HPDE6-E6E7 (cell line): ENCODE measurements around the gene THEM4.
"Not testable (repeated sequence)": the region's sequence is repeated elsewhere in the genome, so short reads cannot be mapped to it uniquely, and the experiment has no call there.

ENCODE experiments used
- DNase-seq: peaks from one replicate; pipeline ENCODE4 v3.0.0; 2011; ENCODE audit warnings: missing footprints; ENCODE audit errors: extremely low spot score

THEM4 gene

DNA sequence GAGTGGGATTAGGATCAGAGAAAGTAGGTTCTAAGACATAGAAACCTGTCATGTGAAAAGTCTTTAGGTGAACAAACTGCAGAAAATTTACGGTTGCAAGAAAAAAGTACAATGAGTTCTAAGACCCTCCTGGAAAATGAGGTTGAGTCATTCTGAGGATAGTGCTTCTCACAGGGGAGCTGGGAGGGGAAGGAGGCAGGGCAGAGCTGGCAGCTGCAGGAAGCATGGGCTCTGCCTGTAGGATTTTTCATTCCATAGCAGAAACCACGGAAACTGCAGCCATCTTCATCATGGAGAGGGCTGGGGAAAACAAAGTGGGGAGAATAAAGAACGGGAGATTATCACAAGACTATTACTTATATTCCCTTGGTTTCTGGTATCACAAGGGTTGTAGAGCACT lies 25.8 kb upstream of the THEM4 start:
- no peak for DNase-seq

DNA sequence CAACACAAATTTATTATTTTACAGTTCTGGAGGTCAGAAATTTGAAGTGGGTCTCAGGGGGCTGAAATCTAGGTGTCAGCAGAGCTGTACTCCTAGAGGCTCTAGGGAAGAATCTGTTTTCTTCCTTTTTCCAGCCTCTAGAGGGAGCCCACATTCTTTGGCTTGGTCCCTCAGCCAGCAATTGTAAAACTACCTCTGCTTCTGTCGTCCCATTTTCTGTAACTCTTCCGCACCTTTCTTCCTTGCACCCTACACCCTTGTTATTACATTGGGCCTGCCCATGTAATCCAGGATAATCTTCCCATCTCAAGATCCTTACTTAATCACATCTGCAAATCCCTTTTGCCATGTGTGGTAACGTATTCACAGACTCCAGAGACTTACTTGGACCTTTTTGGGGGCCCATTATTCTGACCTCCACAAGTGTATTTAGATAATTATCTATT lies 24.8 kb upstream of the THEM4 start:
- peak; percentile 41 for DNase-seq

DNA sequence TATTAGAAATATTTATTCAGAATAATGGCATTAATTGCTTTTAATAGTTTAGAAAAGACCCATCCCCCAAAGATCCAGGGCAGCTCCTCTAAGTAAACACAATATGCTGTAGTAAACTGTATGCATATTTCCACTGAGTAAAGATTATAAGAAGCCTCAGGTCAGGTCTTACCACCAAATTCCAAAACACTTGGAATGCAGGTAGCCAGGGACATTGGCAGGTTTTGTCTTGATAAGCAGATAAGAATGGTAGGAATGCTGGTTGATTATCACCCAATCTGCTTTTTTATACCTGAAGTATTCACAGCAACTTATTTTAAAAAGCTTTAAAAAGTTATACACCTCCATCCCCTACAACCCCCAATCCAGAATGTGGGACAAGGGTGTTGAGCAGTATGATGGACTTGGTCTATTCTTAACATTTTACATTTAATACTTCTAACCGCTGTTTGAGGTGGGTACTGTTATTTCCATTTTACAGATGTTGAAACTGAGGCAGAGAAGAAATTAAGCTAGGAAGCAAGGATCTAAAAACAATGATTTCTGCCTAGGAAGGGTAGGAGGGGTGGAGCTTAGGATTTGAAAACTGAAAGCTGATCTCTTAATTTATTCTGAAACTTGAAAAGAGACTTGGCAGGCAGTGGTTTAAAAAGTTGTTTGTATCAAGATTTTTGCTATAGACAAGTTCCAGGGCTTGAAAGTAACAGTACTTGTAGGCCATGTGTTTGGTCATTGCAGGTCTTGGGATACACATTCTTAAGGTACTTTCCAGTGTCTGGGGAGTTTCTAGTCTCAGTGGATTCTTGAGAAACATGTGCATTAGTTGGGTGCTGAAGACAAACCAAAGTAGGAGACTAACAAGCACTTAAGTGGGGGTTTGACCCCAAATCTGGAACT lies 15.6 kb upstream of the THEM4 start:
- DNase-seq = no peak

DNA sequence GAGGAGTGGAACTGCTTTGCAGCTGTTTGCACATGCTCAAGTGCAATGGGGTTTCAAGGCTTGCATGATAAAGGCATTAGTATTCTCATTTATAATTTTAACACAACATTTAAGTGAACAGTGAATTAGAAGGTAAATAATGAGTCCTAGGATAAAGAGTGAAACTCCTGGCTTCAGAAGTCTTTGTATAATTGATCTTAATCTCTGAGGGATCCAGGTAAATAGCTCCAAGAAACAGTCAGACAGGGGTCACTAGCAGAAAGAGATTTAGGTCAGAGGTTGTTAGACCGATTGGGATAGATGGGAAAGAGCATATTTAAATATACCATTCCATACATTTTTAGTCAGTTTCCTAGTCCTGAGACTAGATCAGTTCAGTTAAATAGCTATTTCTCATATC lies 14.1 kb upstream of the THEM4 start:
- DNase-seq = no peak

DNA sequence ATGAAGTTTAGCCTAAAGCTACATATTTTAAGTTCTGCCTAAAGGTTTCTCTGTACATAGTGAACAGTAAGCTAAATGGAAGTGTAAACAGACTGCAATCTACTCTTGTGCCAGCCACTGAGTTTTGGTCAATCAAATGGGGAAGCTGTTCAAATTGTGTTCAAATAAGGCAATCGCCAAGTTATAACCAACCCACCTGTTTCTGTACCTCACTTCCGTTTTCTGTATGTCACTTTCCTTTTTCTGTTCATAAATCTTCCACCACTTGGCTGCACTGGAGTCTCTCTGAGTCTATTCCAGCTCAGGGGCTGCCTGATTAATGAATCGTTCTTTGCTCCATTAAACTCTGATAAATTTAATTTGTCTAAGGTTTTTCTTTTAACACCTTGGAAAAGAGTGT lies 10.8 kb upstream of the THEM4 start:
- DNase-seq = no peak

DNA sequence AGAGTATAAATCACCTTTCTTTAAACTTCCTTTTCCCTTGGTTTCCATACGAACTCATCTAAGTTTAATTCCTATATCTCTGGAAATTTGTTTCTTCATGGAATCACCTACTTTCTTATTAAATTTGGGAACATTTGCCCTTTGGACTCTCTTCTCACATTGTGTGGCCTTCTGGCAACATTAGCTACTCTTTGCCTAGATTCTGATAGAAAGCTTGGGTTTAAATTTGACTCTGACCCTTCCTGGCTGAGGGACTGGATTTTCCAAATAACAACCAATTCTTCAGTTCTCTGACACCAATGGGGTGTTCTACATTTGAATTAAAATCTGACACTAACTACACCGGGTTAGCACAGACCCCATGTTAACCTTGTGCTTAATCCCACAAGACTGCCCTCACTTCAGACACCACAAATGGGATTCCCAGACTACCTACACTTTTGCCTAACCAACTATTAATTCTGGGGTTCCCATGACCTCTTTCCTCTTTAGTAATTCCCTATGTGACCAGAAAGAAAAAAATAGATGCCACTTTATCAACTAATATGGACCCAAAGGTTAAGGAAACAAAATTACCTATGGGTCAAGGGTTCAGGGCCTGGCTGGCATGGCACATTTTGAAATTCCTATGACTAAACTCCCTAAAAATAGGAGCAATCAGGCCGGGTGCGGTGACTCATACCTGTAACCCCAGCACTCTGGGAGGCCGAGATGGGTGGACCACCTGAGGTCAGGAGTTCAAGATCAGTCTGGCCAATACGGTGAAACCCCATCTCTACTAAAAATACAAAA lies 9.7 kb upstream of the THEM4 start:
- no peak for DNase-seq

DNA sequence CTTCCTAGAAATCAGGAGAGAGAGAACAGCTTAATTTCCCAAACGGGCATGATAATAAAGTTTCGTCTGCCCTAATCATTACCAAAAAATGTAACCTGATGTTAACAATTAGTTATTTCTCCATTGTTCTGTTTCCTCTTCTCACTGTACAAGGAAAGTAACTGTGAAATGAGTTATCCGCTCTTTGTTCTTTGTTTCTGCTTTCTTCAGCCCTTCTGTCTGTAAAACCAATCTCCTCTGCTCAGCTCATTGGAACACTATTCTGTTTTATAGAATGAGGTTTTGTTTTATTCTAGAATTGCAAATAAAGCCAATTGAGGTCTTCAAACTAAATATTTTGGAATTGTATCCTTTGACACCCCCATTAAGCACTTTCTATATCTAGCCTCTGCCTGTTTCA lies 8.8 kb upstream of the THEM4 start:
- DNase-seq = no peak

DNA sequence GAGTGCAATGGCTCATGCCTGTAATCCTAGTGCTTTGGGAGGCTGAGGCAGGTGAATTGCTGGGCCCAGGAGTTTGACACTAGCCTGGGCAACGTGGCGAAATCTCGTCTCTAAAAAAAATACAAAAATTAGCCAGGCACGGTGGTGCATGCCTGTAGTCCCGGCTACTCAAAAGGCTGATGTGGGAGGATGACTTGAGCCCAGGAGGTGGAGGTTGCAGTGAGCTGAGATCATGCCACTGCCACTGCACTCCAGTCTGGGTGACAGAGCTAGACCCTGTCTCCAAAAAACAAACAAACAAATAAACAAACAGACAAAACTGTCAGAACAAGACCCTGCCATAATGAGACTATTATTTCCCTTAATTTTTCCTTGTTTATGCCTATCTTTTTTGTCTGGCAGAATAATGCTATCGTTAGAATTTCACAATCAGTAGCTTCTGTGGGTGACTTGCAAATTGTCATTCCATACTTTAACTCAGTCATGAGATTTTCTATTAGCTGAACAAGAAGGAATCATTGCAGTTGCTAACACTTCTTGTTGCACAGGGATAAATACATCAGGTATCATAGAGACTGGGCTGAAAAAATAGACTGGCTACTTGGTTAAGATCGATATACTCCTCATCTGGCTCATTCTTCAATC lies 7.5 kb upstream of the THEM4 start:
- DNase-seq = no peak

DNA sequence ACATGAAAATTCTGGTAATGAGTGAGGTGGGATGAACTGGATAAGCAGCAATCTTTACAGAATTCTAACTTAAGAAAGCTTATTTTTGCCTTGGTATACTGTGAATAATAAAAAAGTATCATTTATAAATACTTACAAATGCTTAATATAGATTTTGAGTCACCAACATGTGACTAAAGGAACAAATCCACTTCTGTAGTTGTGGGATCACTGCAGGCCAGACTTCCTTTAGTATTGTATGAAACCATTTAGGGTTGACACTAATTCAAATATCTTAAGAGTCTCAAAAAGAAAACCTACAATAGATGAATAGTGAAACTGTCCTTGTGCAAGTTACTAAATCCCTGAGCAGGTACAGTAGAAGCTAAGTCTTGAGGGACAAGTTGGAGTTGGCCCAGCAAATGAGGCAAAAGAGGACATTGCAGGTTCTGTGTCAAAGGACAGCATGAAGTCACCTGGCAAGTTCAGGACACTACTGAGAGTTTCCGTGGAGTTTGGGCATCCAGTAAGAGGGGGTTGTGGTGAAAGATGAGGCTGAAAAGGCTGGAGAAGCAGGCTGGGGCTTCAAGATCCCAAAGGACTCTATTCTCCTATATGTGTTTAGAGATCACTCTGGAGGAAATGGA lies 5.9 kb upstream of the THEM4 start:
- no peak for DNase-seq

DNA sequence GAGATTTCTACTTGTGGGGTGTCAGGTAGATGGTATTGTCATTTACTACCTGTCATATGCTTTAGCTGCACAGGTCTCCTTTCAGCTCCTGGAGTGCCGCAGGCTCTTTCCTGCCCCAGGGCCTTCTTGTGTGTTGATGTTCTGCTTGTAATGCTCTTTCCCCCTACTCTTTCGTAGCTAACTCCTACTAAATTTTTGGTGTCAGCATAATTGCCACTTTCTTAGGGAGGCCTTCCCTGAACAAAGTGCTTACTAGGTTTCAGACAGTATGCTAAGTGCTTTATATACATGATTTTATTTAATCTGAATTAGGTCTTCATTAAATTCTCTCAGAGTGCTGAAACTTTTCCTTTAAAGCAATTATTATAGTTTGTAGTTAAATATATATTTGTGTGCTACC lies 4.8 kb upstream of the THEM4 start:
- no peak for DNase-seq

DNA sequence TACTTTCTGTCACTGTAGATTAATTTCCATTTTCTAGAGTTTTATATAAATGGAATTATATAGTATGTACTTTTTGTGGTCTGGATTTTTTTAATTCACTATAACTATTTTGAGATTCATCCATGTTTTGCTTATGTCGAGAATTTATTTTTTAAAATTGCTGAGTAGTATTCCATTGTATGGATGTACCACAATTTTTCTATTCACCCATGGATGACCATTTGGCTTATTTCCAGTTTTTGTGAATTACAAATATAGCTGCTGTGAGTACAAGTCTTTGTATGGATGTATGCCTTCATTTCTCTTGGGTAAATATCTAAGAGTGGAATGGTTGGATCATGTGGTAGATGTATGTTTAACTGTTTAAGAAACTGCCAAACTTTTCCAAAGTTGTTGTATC lies 3.7 kb upstream of the THEM4 start:
- DNase-seq = no peak

DNA sequence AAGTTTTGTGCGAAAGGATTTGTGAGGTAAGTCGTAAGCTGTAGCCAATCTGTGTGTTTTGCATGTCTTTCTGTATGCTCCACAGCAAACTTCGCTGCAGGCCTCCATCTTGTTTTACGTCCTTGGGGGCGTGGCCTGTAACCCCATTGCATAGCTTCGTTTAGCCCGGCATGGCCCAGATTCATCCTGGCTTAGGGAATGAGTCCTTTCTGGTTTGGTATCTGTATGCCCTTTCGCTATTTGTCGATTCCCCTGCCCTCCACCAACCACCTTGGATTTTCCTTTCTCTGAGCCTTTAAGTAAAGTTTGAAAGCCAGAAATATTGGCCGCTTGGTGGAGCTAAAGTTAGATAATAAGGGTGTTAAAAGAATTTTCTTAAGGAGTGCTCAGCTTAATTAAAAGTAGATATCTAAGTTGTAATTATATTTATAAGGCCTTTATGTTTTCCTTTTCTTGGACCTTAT lies 1.1 kb downstream of the THEM4 start:
- no peak for DNase-seq

DNA sequence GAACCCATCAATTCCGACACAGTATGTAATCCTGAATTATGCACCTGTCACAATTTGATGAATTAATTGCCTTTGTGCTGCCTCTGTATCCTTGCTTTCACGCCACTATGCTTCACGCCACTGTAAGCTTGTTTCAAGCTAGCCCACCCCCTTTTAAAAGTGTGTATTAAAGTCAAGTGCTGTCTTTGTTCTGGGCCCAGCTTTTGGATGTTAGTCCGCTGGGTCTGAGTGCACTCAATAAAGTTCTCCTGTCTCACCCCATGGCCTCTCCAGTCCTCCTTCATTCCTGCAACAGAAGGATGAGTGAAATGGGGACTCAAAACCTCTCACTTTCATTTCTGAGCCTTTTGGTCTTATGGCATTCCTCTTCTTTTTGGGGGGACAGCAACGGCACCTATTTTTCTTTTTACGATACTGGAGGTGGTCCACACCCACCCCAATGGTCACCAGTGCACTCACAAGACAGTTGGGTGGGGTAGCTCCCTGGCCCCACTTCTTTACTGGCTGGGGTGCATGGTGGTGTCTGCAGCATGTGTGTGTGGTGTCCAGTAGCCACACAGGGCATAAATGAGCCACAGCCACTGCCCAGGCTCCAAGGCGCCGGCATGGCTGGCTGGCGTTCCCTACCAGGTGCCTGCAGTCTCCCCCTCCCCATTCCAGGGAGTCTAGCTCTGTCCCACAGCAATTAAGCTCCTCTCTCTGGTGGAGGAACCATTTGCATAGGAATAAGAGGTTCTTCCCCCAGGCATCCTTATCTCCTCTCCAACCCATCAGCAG lies 1.8 kb downstream of the THEM4 start:
- DNase-seq = no peak

DNA sequence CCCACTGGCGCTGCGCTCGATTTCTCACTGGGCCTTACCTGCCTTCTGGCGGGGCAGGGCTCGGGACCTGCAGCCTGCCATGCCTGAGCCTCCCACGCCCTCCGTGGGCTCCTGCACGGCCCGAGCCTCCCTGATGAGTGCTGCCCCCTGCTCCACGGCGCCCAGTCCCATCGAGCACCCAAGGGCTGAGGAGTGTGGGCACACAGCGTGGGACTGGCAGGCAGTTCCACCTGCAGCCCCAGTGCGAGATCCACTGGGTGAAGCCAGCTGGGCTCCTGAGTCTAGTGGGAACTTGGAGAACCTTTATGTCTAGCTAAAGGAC lies 3.0 kb downstream of the THEM4 start:
- not testable (repeated sequence) for DNase-seq

DNA sequence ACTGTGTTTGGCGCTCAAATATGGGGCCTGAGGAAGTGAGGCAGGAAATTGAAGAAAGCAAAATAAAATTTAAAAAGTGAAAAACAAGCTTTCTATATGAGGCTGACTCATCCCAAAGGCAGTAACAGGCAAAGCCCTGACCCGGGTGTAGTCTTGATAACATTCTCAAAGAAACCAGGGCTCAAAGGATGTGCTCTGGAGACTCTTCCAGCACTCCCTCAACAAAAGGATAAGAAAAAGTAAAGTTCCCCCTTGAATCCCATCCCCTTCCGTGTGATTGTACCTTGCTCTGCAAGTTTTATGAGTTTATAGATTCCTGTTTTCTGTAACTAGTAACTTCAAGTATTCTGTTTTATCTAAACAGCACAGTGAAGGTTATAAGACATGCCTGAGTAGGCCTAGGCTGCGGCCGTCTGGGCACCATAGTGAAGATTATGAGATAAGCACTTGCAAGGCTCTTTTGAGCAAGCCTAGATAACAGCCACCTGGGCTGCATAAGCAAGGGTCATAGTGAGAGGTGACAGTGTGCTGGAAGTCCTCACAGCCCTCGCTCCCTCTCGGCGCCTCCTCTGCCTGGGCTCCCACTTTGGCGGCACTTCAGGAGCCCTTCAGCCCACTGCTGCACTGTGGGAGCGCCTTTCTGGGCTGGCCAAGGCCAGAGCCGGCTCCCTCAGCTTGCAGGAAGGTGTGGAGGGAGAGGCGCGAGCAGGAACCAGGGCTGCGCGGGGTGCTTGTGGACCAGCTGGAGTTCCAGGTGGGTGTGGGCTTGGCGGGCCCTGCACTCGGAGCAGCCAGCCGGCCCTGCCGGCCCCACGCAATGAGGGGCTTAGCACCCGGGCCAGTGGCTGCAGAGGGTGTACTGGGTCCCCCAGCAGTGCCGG lies 3.6 kb downstream of the THEM4 start:
- DNase-seq = not testable (repeated sequence)

DNA sequence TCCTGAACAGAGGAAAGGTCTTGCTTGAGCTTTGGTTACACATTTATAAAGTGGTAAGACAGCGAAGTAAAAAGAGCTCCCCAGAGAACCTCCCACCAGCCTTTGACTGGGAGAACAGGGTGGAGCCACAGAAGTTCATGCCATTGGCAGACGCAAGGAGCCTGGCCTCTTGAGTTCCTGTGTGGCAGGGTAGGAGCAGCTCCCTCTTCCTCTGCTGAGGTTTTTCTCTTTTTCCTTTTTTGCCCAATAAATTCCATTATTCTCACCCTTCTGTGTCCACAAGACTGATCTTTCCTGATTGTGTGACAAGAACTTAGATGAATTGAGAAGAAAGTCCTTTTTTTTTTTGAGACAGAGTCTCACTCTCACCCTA lies 4.3 kb downstream of the THEM4 start:
- no peak for DNase-seq

DNA sequence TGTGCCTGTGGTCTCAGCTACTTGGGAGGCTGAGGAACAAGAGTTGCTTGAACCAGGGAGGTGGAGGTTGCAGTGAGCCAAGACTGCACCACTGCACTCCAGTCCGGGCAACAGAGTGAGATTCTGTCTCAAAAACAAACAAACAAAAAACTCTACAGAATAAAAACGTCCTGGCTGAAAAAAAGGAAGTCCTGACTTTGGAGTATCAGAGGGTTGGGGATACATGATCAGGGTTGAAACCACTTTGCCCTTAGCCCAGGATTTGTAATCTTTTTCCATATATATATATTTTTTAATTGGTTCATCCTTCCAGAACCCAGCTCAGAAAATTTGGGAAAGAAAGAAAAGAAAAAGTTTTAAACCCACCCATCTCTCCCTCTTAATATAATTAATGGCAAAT lies 6.5 kb downstream of the THEM4 start:
- no peak for DNase-seq

DNA sequence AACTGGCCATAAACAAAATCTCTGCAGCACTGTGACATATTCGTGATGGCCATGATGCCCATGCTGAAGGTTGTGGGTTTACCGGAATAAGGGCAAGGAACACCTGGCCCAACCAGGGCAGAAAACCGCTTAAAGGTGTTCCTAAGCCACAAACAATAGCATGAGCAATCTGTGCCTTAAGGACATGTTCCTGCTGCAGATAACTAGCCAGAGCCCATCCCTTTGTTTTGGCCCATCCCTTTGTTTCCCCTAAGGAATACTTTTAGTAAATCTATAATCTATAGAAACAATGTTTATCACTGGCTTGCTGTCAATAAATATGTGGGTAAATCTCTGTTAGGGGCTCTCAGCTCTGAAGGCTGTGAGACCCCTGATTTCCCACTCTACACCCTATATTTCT lies 8.5 kb downstream of the THEM4 start:
- not testable (repeated sequence) for DNase-seq

DNA sequence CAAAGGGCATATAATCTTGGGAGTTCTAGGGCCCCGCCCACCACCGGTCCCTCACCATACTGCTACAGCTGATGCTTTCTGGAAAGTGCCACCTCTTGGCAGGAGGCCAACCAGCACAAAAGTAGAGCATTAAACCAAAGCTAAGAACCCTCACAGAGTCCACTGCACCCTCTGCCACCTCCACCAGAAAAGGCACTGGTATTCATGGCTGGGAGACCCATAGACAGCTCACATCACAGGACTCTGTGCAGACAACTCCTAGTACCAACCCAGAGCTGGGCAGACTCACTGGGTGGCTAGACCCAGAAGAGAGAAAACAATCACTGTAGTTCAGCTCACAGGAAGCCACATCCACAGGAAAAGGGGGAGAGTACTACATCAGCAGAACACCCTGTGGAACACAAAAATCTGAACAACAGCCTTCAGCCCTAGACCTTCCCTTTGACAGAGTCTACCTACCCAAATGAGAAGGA lies 10.8 kb downstream of the THEM4 start:
- DNase-seq = no peak

DNA sequence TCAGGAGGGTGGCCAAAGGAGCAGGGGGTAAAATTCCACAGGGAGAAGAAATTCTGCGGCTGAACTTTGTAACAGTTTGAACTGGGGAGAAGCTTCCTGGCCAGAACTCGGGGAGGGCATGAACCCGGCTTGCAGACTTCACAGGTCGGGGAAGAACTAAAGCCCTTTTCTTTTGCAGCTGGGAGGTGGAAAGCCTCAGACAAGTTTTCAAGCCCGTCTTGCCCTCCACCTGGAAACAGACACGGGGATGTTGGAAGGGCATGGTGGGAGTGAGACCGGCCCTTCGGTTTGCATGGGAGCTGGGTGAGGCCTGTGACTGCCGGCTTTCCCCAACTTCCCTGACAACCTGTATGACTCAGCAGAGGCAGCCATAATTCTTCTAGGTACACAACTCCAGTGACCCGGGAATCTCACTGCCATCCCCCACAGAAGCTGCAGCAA lies 11.3 kb downstream of the THEM4 start:
- DNase-seq = no peak
